ENCODE measurements around the gene SDC3.

Gene SDC3

GRCh38 chr1:30928171-30928570 lies 19.6 kb upstream of the SDC3 start:
- DNase-seq, result no peak

DNA sequence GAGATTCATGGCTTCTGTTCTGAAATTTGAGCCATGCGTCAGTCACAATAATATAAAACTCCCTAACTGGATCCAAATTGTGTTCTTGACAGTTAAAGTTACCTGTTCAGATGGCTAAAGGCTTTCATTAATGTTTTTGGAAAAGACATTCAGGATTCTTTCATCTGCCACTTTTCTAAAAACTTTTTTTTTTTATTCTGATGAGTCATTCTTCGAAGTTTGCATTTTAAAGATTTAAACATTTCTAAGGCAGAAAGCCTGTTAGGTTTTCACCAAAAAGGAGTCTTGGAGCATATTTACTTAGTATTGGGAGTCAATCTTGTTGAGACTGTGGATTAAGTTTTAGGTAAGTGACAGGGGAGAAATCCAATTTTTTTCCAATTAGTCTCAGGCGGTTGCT lies 18.9 kb upstream of the SDC3 start:
- DNase-seq, result no peak

- DNase-seq, result no peak
Observed at GRCh38 chr1:30923597-30923996, 15.0 kb upstream of the SDC3 start.

- no peak for DNase-seq
Observed at GRCh38 chr1:30920827-30921226, 12.3 kb upstream of the SDC3 start.

- peak; percentile 40 for DNase-seq
Observed at GRCh38 chr1:30919025-30919881, 10.7 kb upstream of the SDC3 start.

DNA sequence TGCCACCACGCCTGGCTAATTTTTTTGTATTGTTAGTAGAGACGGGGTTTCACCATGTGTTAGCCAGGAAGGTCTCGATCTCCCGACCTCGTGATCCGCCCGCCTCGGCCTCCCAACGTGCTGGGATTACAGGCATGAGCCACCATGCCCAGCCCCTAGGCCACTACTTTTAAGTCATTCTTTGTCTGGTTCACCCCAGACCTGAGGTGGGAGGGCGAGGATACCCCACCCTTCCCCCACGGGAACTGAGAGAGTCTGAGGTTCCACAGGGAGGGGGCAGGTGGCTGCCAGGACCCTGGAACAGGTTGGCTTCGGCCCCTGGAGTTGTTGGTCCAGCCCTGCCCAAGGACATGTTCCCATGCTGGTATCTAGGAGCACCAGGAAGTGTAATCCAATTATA lies 7.7 kb upstream of the SDC3 start:
- DNase-seq, result no peak

DNA sequence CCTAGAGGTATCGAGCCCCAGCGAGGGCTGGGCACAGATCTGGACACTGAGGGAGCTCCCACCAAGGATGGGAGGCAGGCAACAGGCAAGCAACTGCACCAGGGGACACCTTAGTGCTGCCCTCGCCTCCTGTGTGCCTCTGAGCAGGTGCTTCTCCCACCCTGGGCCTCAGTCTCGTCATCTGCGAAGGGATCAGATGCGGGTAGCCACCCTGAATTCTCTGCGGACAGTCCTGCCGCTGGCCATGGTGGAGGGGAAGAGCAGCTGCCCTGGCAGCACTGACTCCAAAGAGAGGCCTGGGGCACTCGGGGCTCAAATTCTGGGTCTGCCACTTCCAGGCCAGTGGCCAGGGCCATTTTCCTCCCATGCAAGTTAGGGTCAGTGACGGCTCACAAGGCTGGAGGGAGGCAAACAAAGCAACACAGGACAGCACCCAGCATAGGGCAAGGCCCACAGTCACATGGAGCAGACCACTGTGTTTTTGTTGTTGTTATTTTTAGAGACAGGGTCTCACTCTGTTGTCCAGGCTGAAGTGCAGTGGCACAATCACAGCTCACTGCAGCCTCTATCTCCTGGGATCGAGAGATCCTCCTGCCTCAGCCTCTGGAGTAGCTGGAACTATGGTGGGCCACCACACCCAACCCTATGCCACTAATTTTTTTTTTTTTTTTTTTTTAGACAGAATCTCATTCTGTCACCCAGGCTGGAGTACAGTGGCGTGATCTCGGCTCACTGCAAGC lies 7.1 kb upstream of the SDC3 start:
- DNase-seq, result no peak

DNA sequence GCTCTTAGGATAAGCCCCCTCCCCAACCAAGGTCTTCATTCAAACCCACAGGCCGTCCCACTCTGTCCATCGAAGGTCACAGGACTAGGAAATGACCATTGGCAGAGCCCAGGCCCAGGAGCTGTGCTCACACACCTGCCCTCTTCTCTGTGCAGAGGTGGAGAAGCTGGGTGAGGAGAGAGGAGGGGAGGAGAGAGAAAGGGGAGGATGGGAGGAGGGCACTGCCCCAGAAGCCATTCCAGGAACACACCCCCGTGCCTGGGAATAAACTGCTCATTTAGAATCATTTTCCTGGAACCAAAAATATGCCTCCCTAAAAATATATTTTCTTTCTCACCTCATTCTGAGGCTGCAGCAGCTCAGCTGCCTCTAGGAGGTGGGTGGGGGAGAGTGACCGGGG lies 6.4 kb upstream of the SDC3 start:
- DNase-seq, result no peak

GRCh38 chr1:30914587-30914922 lies 6.0 kb upstream of the SDC3 start:
- DNase-seq, result no peak

DNA sequence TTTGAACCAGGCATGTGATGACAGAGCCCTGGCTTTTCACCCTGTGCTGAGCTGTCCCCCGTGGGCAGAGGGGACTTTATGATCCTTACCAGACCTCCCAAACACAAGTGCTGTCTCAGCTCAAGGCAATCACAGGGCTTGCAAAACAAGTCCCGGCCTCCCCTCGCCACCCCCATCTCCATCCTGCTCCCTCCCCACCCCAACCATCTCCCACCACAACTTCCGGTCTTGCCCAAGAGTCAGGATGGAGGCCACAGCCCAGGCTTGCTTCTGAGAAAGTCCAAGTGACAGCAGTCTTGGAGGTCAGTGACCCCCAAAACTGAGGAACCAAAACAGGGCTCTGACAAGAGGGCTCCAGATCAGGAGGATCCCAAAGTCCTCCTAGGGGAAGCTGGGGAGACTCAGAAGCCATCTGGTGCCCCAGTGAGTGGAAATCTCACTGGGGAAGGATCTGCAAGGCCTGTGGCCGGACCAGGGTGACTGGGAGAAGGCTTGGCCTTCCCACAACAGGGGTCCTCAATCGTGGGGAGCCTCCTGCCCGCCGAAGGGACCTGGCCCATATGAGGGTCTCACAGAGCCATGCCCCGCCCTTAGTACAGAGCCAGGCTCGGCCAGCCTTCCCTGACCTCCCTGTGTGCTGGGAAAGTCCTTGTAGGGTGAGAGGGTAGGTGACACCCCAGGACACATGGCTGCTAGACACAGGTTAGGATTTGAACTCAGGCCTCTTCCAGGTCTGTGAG lies 4.5 kb upstream of the SDC3 start:
- DNase-seq, result no peak

- DNase-seq, result no peak
Observed at GRCh38 chr1:30912224-30912623, 3.7 kb upstream of the SDC3 start.

DNA sequence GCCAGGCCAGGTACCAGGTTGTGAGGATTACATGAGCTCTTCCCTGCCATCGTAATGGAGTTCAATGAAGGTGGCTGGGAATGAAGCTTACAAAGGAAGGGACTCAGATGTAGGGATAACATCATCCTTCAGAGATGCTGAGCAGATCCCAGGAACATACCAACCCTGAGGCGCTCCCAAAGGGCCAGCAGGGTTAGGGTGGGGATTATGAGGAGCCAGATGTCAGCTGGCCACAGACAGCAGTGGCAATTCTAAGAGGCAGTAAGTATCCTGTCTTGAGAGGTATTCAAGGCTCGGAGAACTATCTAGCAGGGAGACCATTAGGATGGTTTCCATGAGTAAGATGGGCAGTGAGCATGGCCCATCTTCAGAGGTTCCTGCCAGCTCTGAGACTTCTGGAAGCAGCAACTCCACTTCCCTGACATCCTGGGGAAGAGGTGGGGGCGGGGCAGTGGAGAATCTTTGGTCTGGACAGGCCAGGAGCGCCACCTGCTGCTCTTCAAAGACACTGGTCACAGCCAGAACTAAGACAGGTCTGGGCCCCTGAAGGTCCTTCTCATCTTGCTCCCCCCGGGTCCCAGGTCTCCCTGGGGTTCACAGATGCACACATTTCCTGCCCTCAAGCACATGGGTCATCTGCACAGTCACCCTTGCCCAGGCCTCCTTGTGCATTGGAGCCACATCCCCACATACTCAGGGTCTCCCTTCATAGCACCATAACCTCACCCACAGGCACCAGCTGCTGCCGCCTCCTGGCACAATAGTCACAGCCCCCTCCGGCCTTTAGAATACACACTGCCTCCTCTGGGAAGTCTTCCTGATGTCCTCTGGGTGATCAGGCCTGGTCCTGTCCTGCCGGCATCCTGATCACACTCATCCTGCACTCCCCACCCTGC lies 2.7 kb upstream of the SDC3 start:
- DNase-seq, result peak; percentile 72

DNA sequence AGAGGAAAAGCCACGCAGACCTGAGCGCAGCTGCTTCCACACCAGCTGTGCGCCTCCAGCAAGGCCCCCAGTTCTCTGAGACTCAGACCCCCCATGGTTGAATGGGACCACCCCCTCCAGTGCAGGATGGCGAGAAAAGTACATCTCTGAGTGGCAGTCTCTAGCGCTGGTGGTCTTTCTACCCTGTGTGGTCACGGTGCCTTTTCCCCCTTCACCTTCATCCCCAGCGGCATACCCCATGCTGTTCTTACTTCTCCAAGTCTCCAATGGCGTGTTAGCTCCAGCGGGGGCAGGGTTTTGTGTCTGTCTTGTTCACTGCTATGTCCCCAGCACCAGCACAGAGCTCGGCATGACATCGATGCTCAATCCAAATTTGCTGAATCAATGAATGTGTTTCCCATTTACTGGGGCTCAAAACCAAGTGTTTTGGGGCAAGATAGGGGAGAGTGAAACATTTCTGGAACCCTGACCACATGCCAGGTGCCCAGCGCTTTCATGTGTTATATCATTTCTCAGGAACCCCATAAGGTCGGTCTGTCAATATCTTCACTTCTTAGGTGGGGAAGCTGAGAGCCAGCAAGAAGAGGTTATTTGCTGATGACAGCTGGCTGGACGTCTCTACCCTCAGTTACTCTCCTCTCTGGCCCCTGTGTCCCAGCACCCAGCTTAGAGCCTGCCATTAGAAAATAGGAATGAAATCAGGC lies 959 bp upstream of the SDC3 start:
- DNase-seq, result no peak

GRCh38 chr1:30908316-30908695 lies 252 bp downstream of the SDC3 start:
- no peak for DNase-seq

DNA sequence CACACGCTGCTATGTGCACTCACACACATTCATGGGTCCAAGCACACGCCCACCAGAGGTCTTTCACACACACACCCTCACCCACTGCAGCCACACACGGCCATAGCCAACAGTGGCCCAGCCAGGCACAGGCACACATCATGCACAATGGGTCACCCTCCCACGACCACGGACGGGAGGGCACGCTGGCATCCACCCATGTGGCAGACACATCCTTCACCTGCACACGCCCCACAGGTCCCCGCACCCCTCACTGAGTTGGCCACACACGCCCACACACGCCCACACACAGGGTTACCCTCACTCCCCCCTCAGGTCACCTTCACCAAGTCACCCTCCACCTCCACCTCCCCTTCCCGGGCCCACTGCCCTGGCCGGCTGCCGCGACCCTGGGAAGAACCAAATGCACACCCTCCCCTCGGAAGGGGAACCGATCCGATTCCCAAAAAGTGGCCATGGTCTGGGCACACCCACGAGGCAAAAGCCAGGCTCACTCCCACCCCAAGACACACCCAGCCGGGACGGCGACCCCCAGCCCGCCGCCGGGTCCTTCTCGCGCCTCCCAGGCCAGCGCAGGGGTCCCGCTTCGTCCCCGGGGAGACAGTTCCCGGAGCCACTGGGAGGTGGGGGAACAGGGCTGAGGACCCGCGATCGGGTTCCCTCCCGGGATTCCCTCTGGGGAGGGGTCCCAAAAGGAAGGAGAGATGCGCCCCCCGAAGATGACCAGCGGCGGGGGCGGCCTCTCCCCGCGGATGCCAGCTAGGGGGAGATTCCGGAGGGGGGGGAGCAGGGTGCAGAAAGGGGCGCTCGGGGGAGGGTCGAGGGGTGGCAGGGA lies 860 bp downstream of the SDC3 start:
- no peak for DNase-seq

DNA sequence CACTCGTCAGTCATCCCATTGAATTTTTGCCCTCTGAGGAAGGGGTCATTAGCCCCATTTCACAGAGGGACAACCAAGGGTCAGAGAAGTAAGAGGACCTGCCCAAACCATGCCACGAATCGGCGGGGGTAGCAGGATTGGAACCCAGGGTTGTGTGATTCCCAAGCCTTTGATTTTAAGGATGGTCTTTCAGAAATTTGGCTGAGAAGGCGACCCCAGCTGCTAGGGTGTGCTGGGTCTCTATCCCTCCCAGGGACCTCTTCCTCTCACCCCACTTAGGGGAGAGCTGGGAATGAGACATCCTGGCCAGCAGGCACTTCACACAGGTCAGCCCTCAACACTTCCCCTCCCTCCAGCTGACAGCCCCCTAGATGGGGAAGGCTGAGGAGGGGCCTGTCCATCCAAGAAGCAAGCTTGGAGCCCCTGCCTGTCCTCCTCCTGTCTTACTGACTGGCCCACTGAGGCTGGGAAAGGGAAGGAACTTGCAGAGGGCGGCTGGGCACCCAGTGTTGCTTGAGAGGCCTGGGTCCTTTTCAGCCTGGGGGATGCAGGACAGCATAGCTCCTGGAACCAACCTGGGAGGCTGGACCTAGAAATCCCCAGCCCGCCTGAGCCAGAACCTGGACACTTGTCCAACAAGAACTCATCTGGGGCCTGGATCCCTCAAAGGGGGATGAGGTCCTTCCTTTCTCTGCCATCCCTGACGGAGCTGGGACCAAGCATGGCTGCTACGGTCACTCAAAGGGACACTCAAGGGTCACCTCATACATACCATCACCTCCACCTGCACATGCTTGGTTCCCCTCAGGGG lies 1.7 kb downstream of the SDC3 start:
- no peak for DNase-seq

DNA sequence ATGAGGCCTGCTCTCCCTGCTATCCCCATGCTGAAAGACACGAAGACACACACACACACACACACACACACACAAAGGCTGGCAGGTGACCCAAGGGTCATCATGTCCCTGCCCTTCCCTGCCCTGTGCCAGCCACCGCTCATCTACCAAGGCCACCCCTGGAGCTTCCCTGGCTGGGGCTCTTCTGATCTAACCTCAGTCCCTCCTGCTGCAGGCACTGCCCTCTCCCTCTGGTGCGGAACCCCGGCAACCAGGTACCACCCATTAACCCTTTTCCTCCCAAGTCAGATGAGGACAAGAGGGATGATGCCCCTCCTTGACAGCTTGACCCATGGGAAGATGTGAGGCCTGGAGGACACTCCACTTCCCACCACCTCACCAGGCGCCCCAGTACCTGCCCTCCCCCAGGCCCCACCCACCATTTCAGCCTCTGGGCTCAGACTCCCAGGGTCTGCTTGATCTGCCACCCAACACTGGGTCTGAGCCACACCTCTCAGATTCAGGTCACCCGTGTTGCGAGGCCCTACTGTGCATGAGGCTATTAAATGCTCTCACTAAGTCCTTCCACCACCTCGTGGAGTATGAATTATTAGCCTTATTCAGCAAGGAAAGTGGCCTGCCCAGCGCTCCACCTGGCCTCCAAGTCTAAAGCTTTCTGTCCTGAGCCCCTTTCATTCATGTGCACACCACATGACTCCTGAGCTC lies 2.5 kb downstream of the SDC3 start:
- DNase-seq, result no peak

DNA sequence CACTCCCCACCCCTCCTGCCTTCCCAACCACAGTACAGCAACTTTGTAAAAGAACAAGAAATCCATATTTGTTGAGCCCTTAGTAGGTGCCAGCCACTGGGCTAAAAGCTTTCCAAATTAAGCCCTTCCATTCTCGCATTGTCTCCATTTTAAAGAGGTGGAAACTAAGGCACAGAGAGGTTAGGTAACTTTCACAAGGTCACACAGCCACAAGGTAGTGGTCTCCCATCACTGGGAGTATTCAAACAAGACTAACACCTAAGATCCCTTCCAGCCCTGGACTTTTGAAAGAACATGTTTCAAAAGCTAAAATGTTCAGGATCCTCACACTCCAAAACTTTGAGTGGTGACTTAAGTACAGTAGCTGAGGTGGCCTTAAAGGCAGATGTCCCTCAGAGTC lies 3.2 kb downstream of the SDC3 start:
- no peak for DNase-seq

DNA sequence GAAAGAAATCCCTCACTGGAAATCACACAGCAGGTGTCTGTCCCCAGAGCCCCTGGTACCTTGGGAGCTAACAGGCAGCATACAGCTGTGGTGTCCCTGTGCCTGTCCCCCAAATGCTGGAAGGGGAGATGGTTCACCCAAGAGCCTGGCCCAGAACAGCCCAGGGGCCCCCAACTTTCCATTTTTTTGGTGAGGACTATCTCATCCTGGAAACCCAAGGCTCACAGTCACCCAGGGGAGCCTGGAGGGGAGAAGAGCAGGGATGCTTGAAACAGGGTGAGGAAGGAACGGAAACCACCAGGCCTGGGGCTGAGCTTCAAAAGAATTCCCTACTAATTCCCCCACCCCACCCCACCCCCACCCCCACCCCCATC lies 3.6 kb downstream of the SDC3 start:
- DNase-seq, result no peak

Measured in HCEC 1CT (cell line).